MM.1S (cell line): ENCODE data around the gene PARD3.

ENCODE experiments used
- DNase-seq: peaks from one replicate; pipeline ENCODE4 v3.0.0-alpha.2; 2015
- H2AFZ ChIP-seq: fragments of 300-600 bp; sonication (generic); 2 replicates; pipeline ENCODE4 v1.6.0; 2016; ENCODE audit warnings: antibody characterized with exemption, low read length
- H3F3A ChIP-seq: fragments of 300-600 bp; sonication (generic); 2 replicates; pipeline ENCODE4 v1.6.1; 2016; ENCODE audit warnings: mild to moderate bottlenecking, antibody characterized with exemption, low read length, moderate library complexity, mixed read lengths; ENCODE audit not compliant: insufficient read depth
- H3K27ac ChIP-seq: fragments of 300-600 bp; sonication (generic); 2 replicates; pipeline ENCODE4 v1.5.1; 2016; ENCODE audit warnings: mild to moderate bottlenecking, low read length
- H3K27me3 ChIP-seq: fragments of 300-600 bp; sonication (generic); replicated peaks from 2 replicates; pipeline ENCODE4 v1.6.0; 2016; ENCODE audit warnings: low read length; ENCODE audit not compliant: insufficient read depth
- H3K36me3 ChIP-seq: fragments of 300-600 bp; sonication (generic); replicated peaks from 2 replicates; pipeline ENCODE4 v1.6.1; 2016; ENCODE audit warnings: mild to moderate bottlenecking, low read length, mixed read lengths; ENCODE audit not compliant: insufficient read depth
- H3K4me1 ChIP-seq: fragments of 300-600 bp; sonication (generic); 2 replicates; pipeline ENCODE4 v1.6.1; 2016; ENCODE audit warnings: low read length, mixed read lengths
- H3K4me2 ChIP-seq: fragments of 300-600 bp; sonication (generic); 2 replicates; pipeline ENCODE4 v1.6.0; 2016; ENCODE audit warnings: low read depth, low read length
- H3K4me3 ChIP-seq: fragments of 300-600 bp; sonication (generic); 2 replicates; pipeline ENCODE4 v1.5.1; 2016; ENCODE audit warnings: low read length, mixed read lengths
- H3K79me2 ChIP-seq: fragments of 300-600 bp; sonication (generic); 2 replicates; pipeline ENCODE4 v1.6.1; 2016; ENCODE audit warnings: mixed run types, low read length, mixed read lengths
- H3K9ac ChIP-seq: fragments of 300-600 bp; sonication (generic); 2 replicates; pipeline ENCODE4 v1.6.1; 2016; ENCODE audit warnings: low read length, mixed read lengths
- H3K9me2 ChIP-seq: fragments of 300-600 bp; sonication (generic); replicated peaks from 2 replicates; pipeline ENCODE4 v1.6.1; 2016; ENCODE audit warnings: mild to moderate bottlenecking, low read length, mixed read lengths; ENCODE audit not compliant: insufficient read depth
- H3K9me3 ChIP-seq: fragments of 300-600 bp; sonication (generic); replicated peaks from 2 replicates; pipeline ENCODE4 v1.6.1; 2016; ENCODE audit warnings: mild to moderate bottlenecking, low read length, mixed read lengths; ENCODE audit not compliant: insufficient read depth
- H4K20me1 ChIP-seq: fragments of 300-600 bp; sonication (generic); 2 replicates; pipeline ENCODE4 v1.6.1; 2016; ENCODE audit warnings: mild to moderate bottlenecking, low read length, moderate library complexity, mixed read lengths; ENCODE audit not compliant: insufficient read depth
- CTCF ChIP-seq: fragments of 300-600 bp; sonication (generic); IDR thresholded peaks from 2 replicates; pipeline ENCODE4 v1.5.1; 2016; ENCODE audit warnings: antibody characterized with exemption, low read length, mixed read lengths
- EZH2 ChIP-seq: fragments of 300-600 bp; sonication (generic); optimal IDR thresholded peaks from 2 replicates; pipeline ENCODE3; 2017; ENCODE audit warnings: low read depth, mild to moderate bottlenecking, antibody characterized with exemption, low read length, mixed read lengths
- EZH2phosphoT487 ChIP-seq: fragments of 300-600 bp; sonication (generic); IDR thresholded peaks from 2 replicates; pipeline ENCODE4 v1.6.1; 2018; ENCODE audit warnings: antibody characterized with exemption, low read length

The PARD3 gene

GRCh38 chr10:34679177-34679576 lies 135.9 kb downstream of the PARD3 start:
- no peak overlapping the region for H3K9ac ChIP-seq
- DNase-seq: no peak
- no peaks in the 10 kb centered on the region for H3K36me3 ChIP-seq
- H3K79me2 ChIP-seq: peaks cover 75% of the 10 kb centered on the region
- H3K4me1 ChIP-seq: peaks cover 10% of the 10 kb centered on the region
- no peak overlapping the region for H2AFZ ChIP-seq
- TF ChIP-seq EZH2 (no peak), CTCF (no peak), EZH2phosphoT487 (no peak)
- H3K9me2 ChIP-seq: no peaks in the 10 kb centered on the region
- no peaks in the 10 kb centered on the region for H3K9me3 ChIP-seq
- H3F3A ChIP-seq: no peaks in the 10 kb centered on the region; the same call in 1 of the 2 replicates
- no peak overlapping the region for H3K4me3 ChIP-seq
- H3K4me2 ChIP-seq: no peak overlapping the region
- H3K27ac ChIP-seq: no peak overlapping the region
- no peaks in the 10 kb centered on the region for H3K27me3 ChIP-seq
- no peaks in the 10 kb centered on the region for H4K20me1 ChIP-seq

DNA sequence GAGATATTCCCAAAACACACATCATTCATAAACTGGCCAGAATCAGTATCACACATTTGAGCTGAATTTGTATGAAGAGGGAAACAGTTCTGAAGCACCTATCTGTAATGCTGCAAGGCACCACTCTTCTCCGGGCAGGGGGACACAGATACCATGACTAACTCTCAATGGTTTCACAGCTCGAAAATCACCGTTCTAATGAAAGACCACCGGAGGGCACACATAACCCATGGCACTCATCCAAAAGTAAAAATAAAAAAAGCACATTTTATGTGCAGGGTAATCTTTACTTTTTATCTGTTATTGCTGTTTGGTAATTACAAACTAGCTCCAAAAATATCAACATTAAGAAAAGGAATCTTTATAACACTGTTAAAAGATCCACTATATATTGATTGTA lies 137.5 kb downstream of the PARD3 start:
- no peaks in the 10 kb centered on the region for H3K9me3 ChIP-seq
- no peak overlapping the region for H2AFZ ChIP-seq
- no peaks in the 10 kb centered on the region for H3K27me3 ChIP-seq
- H3K9ac ChIP-seq: no peak overlapping the region
- peaks cover 73% of the 10 kb centered on the region for H3K79me2 ChIP-seq
- H3F3A ChIP-seq: peaks cover 11% of the 10 kb centered on the region
- H3K9me2 ChIP-seq: no peaks in the 10 kb centered on the region
- no peak for DNase-seq
- no peak overlapping the region for H3K4me3 ChIP-seq
- TF ChIP-seq CTCF: no peak
- no peak for TF ChIP-seq EZH2phosphoT487
- no peak for TF ChIP-seq EZH2
- no peak overlapping the region for H3K27ac ChIP-seq
- no peaks in the 10 kb centered on the region for H4K20me1 ChIP-seq
- H3K4me2 ChIP-seq: no peak overlapping the region
- no peaks in the 10 kb centered on the region for H3K36me3 ChIP-seq
- peaks cover 24% of the 10 kb centered on the region for H3K4me1 ChIP-seq

- no peak overlapping the region for H3K27ac ChIP-seq
- H2AFZ ChIP-seq: no peak overlapping the region
- no peaks in the 10 kb centered on the region for H3K9me3 ChIP-seq
- H3K9ac ChIP-seq: no peak overlapping the region
- peaks cover 11% of the 10 kb centered on the region for H3F3A ChIP-seq
- no peak overlapping the region for H3K4me2 ChIP-seq
- H3K4me1 ChIP-seq: peaks cover 26% of the 10 kb centered on the region
- H3K27me3 ChIP-seq: no peaks in the 10 kb centered on the region
- no peak overlapping the region for H3K4me3 ChIP-seq
- H3K79me2 ChIP-seq: peaks cover 73% of the 10 kb centered on the region
- H3K36me3 ChIP-seq: no peaks in the 10 kb centered on the region
- TF ChIP-seq EZH2phosphoT487 (no peak), CTCF (no peak), EZH2 (no peak)
- H3K9me2 ChIP-seq: no peaks in the 10 kb centered on the region
- no peak for DNase-seq
- no peaks in the 10 kb centered on the region for H4K20me1 ChIP-seq
Measured at GRCh38 chr10:34677132-34677531, 138.0 kb downstream of the PARD3 start.
